Measurements from ENCODE around the gene EXOG. TPM values are rescaled to one million over a fixed set of nuclear protein-coding genes. Genes with fewer than 3 reads are reported as not detected.

EXOG gene
- total and polyA plus RNA-seq, 2 of the 13 experiments (the other 11 are each of a cell fraction or from before 2014, with no cell fraction given): 5.5 to 9.5 TPM

- 0% methylated on average over 2 of the region's 36 CpGs for WGBS (ENCODE audit: low lambda C conversion rate)
- no peak for ATAC-seq
- no peak for FAIRE-seq
- TF ChIP-seq SNAI1 (CRISPR knock-in tag; IDR thresholded peaks at IDR 0.05; ENCODE audit: borderline replicate concordance) (no peak), ZNF839 (CRISPR knock-in tag; IDR thresholded peaks at IDR 0.05; ENCODE audit: borderline replicate concordance) (no peak), SP4 (CRISPR knock-in tag; IDR thresholded peaks at IDR 0.05) (0 out of 2 replicates have a peak, but pooled peaks have one; percentile 5), ZNF550 (CRISPR knock-in tag; IDR thresholded peaks at IDR 0.05; ENCODE audit: borderline replicate concordance) (no peak), KDM5A (IDR thresholded peaks at IDR 0.05; ENCODE audit: borderline replicate concordance, low read length) (no peak), CBX5 (CRISPR knock-in tag; IDR thresholded peaks at IDR 0.05; ENCODE audit: borderline replicate concordance) (no peak)
- TF ChIP-seq, protein P1, sequence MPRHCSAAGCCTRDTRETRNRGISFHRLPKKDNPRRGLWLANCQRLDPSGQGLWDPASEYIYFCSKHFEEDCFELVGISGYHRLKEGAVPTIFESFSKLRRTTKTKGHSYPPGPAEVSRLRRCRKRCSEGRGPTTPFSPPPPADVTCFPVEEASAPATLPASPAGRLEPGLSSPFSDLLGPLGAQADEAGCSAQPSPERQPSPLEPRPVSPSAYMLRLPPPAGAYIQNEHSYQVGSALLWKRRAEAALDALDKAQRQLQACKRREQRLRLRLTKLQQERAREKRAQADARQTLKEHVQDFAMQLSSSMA (CRISPR knock-in tag; IDR thresholded peaks at IDR 0.05): no peak
- peaks cover 28% of the 10 kb centered on the region for H4K20me1 ChIP-seq (ENCODE audit: insufficient read depth, low read length)
- in situ Hi-C loops (cut with HindIII; ENCODE audit: extremely low pct_ligation_motif_present, low pct_unique_long_range_greater_than_20kb): loop anchor here (25.0 kb wide), 1 partner anchor 317 kb away; the partner anchor contains the start of genes ACAA1 and MYD88
- CTCF ChIA-PET (ENCODE audit: low intra/inter-chr PET ratio, low total read pairs): no interaction called here
- H3K79me2 ChIP-seq (ENCODE audit: insufficient read depth, low read length): peaks cover 44% of the 10 kb centered on the region
- H3K27me3 ChIP-seq (ENCODE audit: control insufficient read depth in 1 of 2, insufficient read depth in 2 of 2, low read length in 2 of 2): no peaks in the 10 kb centered on the region
- H2AFZ ChIP-seq (ENCODE audit: low read length): no peak overlapping the region
- H3K27ac ChIP-seq (ENCODE audit: extremely low read length, insufficient read depth, low read length): peak overlapping the region; percentile 86
- H3K4me1 ChIP-seq (ENCODE audit: insufficient read depth, low read length): peaks cover 34% of the 10 kb centered on the region
- intact Hi-C loops (cut with micrococcal nuclease; ENCODE audit: unreplicated experiment): no loop called here
- H3K9me3 ChIP-seq (ENCODE audit: low read length): no peaks in the 10 kb centered on the region
- peak overlapping the region; percentile 97 for H3K4me2 ChIP-seq (ENCODE audit: low read depth, low read length)
- H3K36me3 ChIP-seq (replicated peaks in 1 of 2; ENCODE audit: control insufficient read depth in 1 of 2, insufficient read depth in 2 of 2, low read length in 2 of 2): no peaks in the 10 kb centered on the region; a peak in 1 of 5 replicates
- POLR2A ChIA-PET: interaction anchor here (0.6 to 1.4 kb wide), 3 partner anchors 71 to 289 kb away, joined by 3 to 5 read pairs (median 4); partner anchors contain the start of gene XYLB
- DNase-seq (ENCODE audit: low spot score): no peak
- peak overlapping the region; percentile 94 for H3K9ac ChIP-seq (ENCODE audit: insufficient read depth, low read depth, low read length)
- peak overlapping the region; percentile 55 to 79 (median 64); a peak in 5 of 6 replicates for H3K4me3 ChIP-seq (replicated peaks in 1 of 3; ENCODE audit: insufficient read depth in 1 of 3, low read depth in 2 of 3, low read length in 3 of 3)
- no TSS peak for BruUV-seq (replicated peaks)
Observed at GRCh38 chr3:38453913-38454177, 42.3 kb upstream of the EXOG start.
